HepG2 (cell line): ENCODE measurements around the gene CD300LD. TPM values are rescaled to one million over a fixed set of nuclear protein-coding genes. Genes with fewer than 3 reads are reported as not detected.

Experiments
- ATAC-seq: fragments of 200-7000 bp; cut with Tn5 transposase; 3 replicates; pipeline ENCODE4 v1.9.1; 2020; ENCODE audit warnings: mild to moderate bottlenecking, moderate library complexity
- BruUV-seq: library from RNA; stranded (reverse); fragments of 400-500 nt; replicated peaks from 2 replicates; lab custom pipeline; 2021; lab: Mats Ljungman, UMichigan
- CTCF ChIA-PET: fragments of 300-600 bp; formaldehyde crosslinking; extraction: SDS; loops from one replicate; lab custom pipeline; 2021; ENCODE audit warnings: low total read pairs, inconsistent platforms, low intra/inter-chr PET ratio; lab: Yijun Ruan, JAX
- POLR2A ChIA-PET: fragments of 350-600 bp; sonication (Branson Sonifier 250); formaldehyde crosslinking; loops from one replicate; lab custom pipeline; 2020; ENCODE audit warnings: antibody characterized with exemption, inconsistent platforms; lab: Yijun Ruan, JAX
- DNase-seq: peaks from one replicate; pipeline ENCODE4 v3.0.0-alpha.2; 2015; ENCODE audit warnings: low spot score
- FAIRE-seq: peaks from 3 replicates; lab custom pipeline; 2011; peaks lifted over from hg19 to GRCh38; lab: Jason Lieb, UNC
- H2AFZ ChIP-seq: one replicate; pipeline ENCODE4 v1.6.1; 2011; ENCODE audit warnings: low read length, inconsistent platforms
- H3K27ac ChIP-seq: fragments of 300-600 bp; 3 replicates; pipeline ENCODE4 v1.8.0; 2011; ENCODE audit warnings: mixed run types, mild to moderate bottlenecking, mixed read lengths, low read length, inconsistent platforms; ENCODE audit not compliant: insufficient read depth; ENCODE audit errors: extremely low read length
- H3K27me3 ChIP-seq, 2 experiments: fragments of 200-600 bp in 1 of 2; 2 replicates in 1 of 2; 3 replicates in 1 of 2; pipeline versions ENCODE4 v1.6.0 to v1.8.0; 2011; ENCODE audit warnings: low read length in 2 of 2, mild to moderate bottlenecking in 2 of 2, moderate library complexity in 2 of 2, inconsistent platforms in 1 of 2; ENCODE audit not compliant: insufficient read depth in 2 of 2, control insufficient read depth in 1 of 2
- H3K36me3 ChIP-seq, 2 experiments: fragments of 200-600 bp in 1 of 2; replicated peaks in 1 of 2; 2 replicates in 1 of 2; 3 replicates in 1 of 2; pipeline versions ENCODE4 v1.5.1 to v1.8.0; 2011; ENCODE audit warnings: low read length in 2 of 2, inconsistent platforms in 1 of 2; ENCODE audit not compliant: insufficient read depth in 2 of 2, control insufficient read depth in 1 of 2
- H3K4me1 ChIP-seq: 2 replicates; pipeline ENCODE4 v1.5.1; 2012; ENCODE audit warnings: low read length, inconsistent platforms; ENCODE audit not compliant: insufficient read depth
- H3K4me2 ChIP-seq: 2 replicates; pipeline ENCODE4 v1.6.0; 2011; ENCODE audit warnings: low read depth, low read length, inconsistent platforms
- H3K4me3 ChIP-seq, 3 experiments: fragments of 200-600 bp in 1 of 3; sonication (generic), shearing (Covaris generic) in 1 of 3; replicated peaks in 1 of 3; 2 replicates each; pipeline ENCODE4 v1.5.1; 2011 to 2016; ENCODE audit warnings: low read length in 3 of 3, inconsistent platforms in 2 of 3, low read depth in 2 of 3, mild to moderate bottlenecking in 2 of 3, control low read depth in 1 of 3, mixed read lengths in 1 of 3; ENCODE audit not compliant: insufficient read depth in 1 of 3
- H3K79me2 ChIP-seq: one replicate; pipeline ENCODE4 v1.6.1; 2011; ENCODE audit warnings: low read length, inconsistent platforms; ENCODE audit not compliant: insufficient read depth
- H3K9ac ChIP-seq: 2 replicates; pipeline ENCODE4 v1.6.0; 2011; ENCODE audit warnings: mild to moderate bottlenecking, low read depth, low read length, inconsistent platforms; ENCODE audit not compliant: insufficient read depth
- H3K9me3 ChIP-seq: 2 replicates; pipeline ENCODE4 v1.5.1; 2012; ENCODE audit warnings: mild to moderate bottlenecking, low read length
- H4K20me1 ChIP-seq: 2 replicates; pipeline ENCODE4 v1.6.0; 2011; ENCODE audit warnings: inconsistent platforms, mild to moderate bottlenecking, low read length, moderate library complexity; ENCODE audit not compliant: insufficient read depth
- AHR ChIP-seq: IDR thresholded peaks from 2 replicates; pipeline ENCODE4 v1.6.1; 2018; ENCODE audit warnings: missing genetic modification reagents, missing compliant biosample characterization
- CERS6 ChIP-seq: sonication (generic); formaldehyde crosslinking; IDR thresholded peaks from 2 replicates; pipeline ENCODE4 v1.5.0; 2020; ENCODE audit warnings: missing genetic modification reagents
- FOSL2 ChIP-seq: sonication (generic); formaldehyde crosslinking; IDR thresholded peaks from 2 replicates; pipeline ENCODE4 v1.4.0; 2020; ENCODE audit warnings: missing genetic modification reagents
- HDAC6 ChIP-seq: fragments of 200-600 bp; sonication (generic); IDR thresholded peaks from 2 replicates; pipeline ENCODE4 v1.7.0; 2017; ENCODE audit warnings: mild to moderate bottlenecking, antibody characterized with exemption, low read length, low read depth
- HHEX ChIP-seq: IDR thresholded peaks from 2 replicates; pipeline ENCODE4 v1.6.1; 2016; ENCODE audit warnings: control low read depth
- HOXA9 ChIP-seq: sonication (generic); formaldehyde crosslinking; IDR thresholded peaks from 2 replicates; pipeline ENCODE4 v1.8.1; 2022; ENCODE audit warnings: missing genetic modification reagents, mild to moderate bottlenecking, moderate library complexity, borderline replicate concordance
- IRX3 ChIP-seq: sonication (generic); formaldehyde crosslinking; IDR thresholded peaks from 2 replicates; pipeline ENCODE4 v1.8.1; 2023; ENCODE audit warnings: mild to moderate bottlenecking, low read depth, missing genetic modification reagents, borderline replicate concordance
- PRDM15 ChIP-seq: sonication (generic); formaldehyde crosslinking; IDR thresholded peaks from 2 replicates; pipeline ENCODE4 v1.4.0; 2020; ENCODE audit warnings: missing genetic modification reagents
- SMYD3 ChIP-seq: sonication (generic); formaldehyde crosslinking; IDR thresholded peaks from 2 replicates; pipeline ENCODE4 v1.8.1; 2023; ENCODE audit warnings: mild to moderate bottlenecking, missing genetic modification reagents
- ZFP90 ChIP-seq: sonication (generic); formaldehyde crosslinking; IDR thresholded peaks from 2 replicates; pipeline ENCODE4 v1.8.0; 2022; ENCODE audit warnings: missing genetic modification reagents, mild to moderate bottlenecking, inconsistent platforms, borderline replicate concordance
- ZMAT3 ChIP-seq: sonication (generic); formaldehyde crosslinking; conservative IDR thresholded peaks from 2 replicates; pipeline ENCODE4 v1.7.0; 2021; ENCODE audit warnings: missing genetic modification reagents
- ZNF143 ChIP-seq: sonication (generic); formaldehyde crosslinking; IDR thresholded peaks from 2 replicates; pipeline ENCODE4 v1.4.0; 2020; ENCODE audit warnings: missing genetic modification reagents
- ZNF441 ChIP-seq: sonication (generic); formaldehyde crosslinking; IDR thresholded peaks from 2 replicates; pipeline ENCODE4 v1.7.0; 2021; ENCODE audit warnings: missing genetic modification reagents, borderline replicate concordance
- ZNF546 ChIP-seq: sonication (generic); formaldehyde crosslinking; conservative IDR thresholded peaks from 2 replicates; pipeline ENCODE4 v1.8.1; 2023; ENCODE audit warnings: mild to moderate bottlenecking, missing genetic modification reagents
- WGBS: methylation state at CpG from one replicate; pipeline ENCODE4 v1.1.6; 2017; ENCODE audit warnings: low lambda C conversion rate; 5-methylcytosine and 5-hydroxymethylcytosine counted together
- in situ Hi-C: cut with HindIII; loops from 2 replicates; pipeline ENCODE4 v1.10.0; 2017; ENCODE audit warnings: low pct_unique_long_range_greater_than_20kb; ENCODE audit not compliant: extremely low pct_ligation_motif_present
- intact Hi-C: fragments of 100-400 bp; cut with micrococcal nuclease; formaldehyde crosslinking; loops from one replicate; pipeline ENCODE4 v1.10.0; 2022; ENCODE audit not compliant: unreplicated experiment
- polyA plus RNA-seq, 8 experiments: library from polyadenylated mRNA; depleted of rRNA in 3 of 8; stranded (reverse) in 7 of 8; unstranded in 1 of 8; fragments of >200 nt; fragmentation: Illumina TruSeq in 4 of 8; extraction: Trizol in 4 of 8; gene quantifications; 2 replicates each; pipeline versions ENCODE4 v1.2.1 to v1.2.3, GENCODE V29; 2011 to 2016; ENCODE audit warnings: low read depth in 4 of 8, missing spikeins in 1 of 8, mixed read lengths in 1 of 8; ENCODE audit not compliant: insufficient read depth in 1 of 8
- total RNA-seq, 5 experiments: library from RNA; depleted of rRNA; stranded (reverse); fragments of >200 nt; fragmentation: Illumina TruSeq; extraction: Trizol; gene quantifications; 2 replicates each; pipeline ENCODE4 v1.2.3, GENCODE V29; 2016; ENCODE audit warnings: low read depth in 1 of 5

CD300LD gene
- total and polyA plus RNA-seq, 2 of the 13 experiments (the other 11 are each of a cell fraction or from before 2014, with no cell fraction given) = not detected

- no peak within 1 kb of the TSS for H3K9ac ChIP-seq
- DNase-seq = no peak
- no peaks in the 10 kb centered on the region for H3K4me1 ChIP-seq
- H4K20me1 ChIP-seq = peaks cover 3% of the 10 kb centered on the region; the same call in 1 of the 2 replicates
- no peaks in the 10 kb centered on the region for H3K79me2 ChIP-seq
- FAIRE-seq = no peak
- TF ChIP-seq HHEX (CRISPR knock-in tag) (no peak), CERS6 (CRISPR knock-in tag) (no peak), AHR (CRISPR knock-in tag) (no peak), IRX3 (CRISPR knock-in tag) (no peak), ZNF441 (no peak), ZNF143 (CRISPR knock-in tag) (no peak), SMYD3 (CRISPR knock-in tag) (no peak), ZNF546 (CRISPR knock-in tag) (no peak), ZFP90 (CRISPR knock-in tag) (no peak), ZMAT3 (CRISPR knock-in tag) (no peak), PRDM15 (CRISPR knock-in tag) (no peak), FOSL2 (CRISPR knock-in tag) (no peak), HDAC6 (no peak), HOXA9 (CRISPR knock-in tag) (no peak)
- no peak within 1 kb of the TSS for H2AFZ ChIP-seq
- no peaks in the 10 kb centered on the region for H3K36me3 ChIP-seq
- no peak within 1 kb of the TSS for H3K4me3 ChIP-seq
- no peak for ATAC-seq
- in situ Hi-C loops (no loop called here), intact Hi-C loops (no loop called here)
- BruUV-seq = no TSS peak
- H3K27ac ChIP-seq = no peak within 1 kb of the TSS
- no peak within 1 kb of the TSS for H3K4me2 ChIP-seq
- peaks cover 0 to 10% of the 10 kb centered on the region in 2 experiments; a peak in 1 of 5 replicates for H3K27me3 ChIP-seq
- H3K9me3 ChIP-seq = peaks cover 11% of the 10 kb centered on the region
- POLR2A ChIA-PET = no interaction called here
- CTCF ChIA-PET = no interaction called here
- 21% methylated on average over 5 of the region's 5 CpGs for WGBS
Observed at GRCh38 chr17:74623693-74624093, 31.6 kb upstream of the CD300LD start, which contains the start of gene CD300E. Gene CD300E (minus strand): TSS chr17:74623738. CDS start chr17:74623621, 117 bp downstream.
